ENCODE results near the gene WASHC4. TPM values are rescaled to one million over a fixed set of nuclear protein-coding genes. Genes with fewer than 3 reads are reported as not detected.

WASHC4 gene
- total RNA-seq, 1 experiment from 2014 or later: 41.2 TPM

- no peaks in the 10 kb centered on the region for H3K27me3 ChIP-seq (ENCODE audit: insufficient read depth, low read length)
- H2BK12ac ChIP-seq (ENCODE audit: insufficient read length, low read depth, low read length): no peak overlapping the region
- H4K20me1 ChIP-seq (ENCODE audit: control insufficient read depth, insufficient read depth, insufficient read length): no peaks in the 10 kb centered on the region
- no peaks in the 10 kb centered on the region for H3K9me3 ChIP-seq (ENCODE audit: control insufficient read depth, low read depth, low read length)
- no peak overlapping the region for H2BK15ac ChIP-seq (ENCODE audit: low read depth, low read length)
- H3K56ac ChIP-seq (ENCODE audit: insufficient read length, low read depth, low read length): no peak overlapping the region
- H3K23ac ChIP-seq (ENCODE audit: insufficient read length, low read depth, low read length): no peak overlapping the region
- peaks cover 10 to 42% (median 26%) of the 10 kb centered on the region in 3 experiments; a peak in 6 of 7 replicates for H3K36me3 Mint-ChIP-seq (ENCODE audit: insufficient read depth in 1 of 3, low read depth in 3 of 3)
- no peaks in the 10 kb centered on the region; a peak in 2 of 4 replicates for H3K4me1 Mint-ChIP-seq
- H3K4ac ChIP-seq (ENCODE audit: low read depth, low read length): no peak overlapping the region
- no peak for DNase-seq
- H4K91ac ChIP-seq (ENCODE audit: insufficient read length, low read depth, low read length): no peak overlapping the region
- H3K23me2 ChIP-seq (ENCODE audit: insufficient read length, low read depth, low read length, poor library complexity, severe bottlenecking): no peaks in the 10 kb centered on the region
- H3K4me3 Mint-ChIP-seq: no peak overlapping the region
- no peak overlapping the region for H3K4me2 ChIP-seq (ENCODE audit: insufficient read depth, insufficient read length, low read length)
- H3K27ac ChIP-seq (ENCODE audit: insufficient read length, low read depth, low read length): no peak overlapping the region
- no peaks in the 10 kb centered on the region for H3K79me2 ChIP-seq (ENCODE audit: insufficient read depth, low read length)
- no peak overlapping the region for H2AK5ac ChIP-seq (ENCODE audit: insufficient read length, low read length)
- H3K14ac ChIP-seq (ENCODE audit: insufficient read depth, low read length): no peak overlapping the region
- no peak overlapping the region for H3K9ac ChIP-seq (ENCODE audit: extremely low read depth, insufficient read length, low read length)
- no peaks in the 10 kb centered on the region for H3K4me1 ChIP-seq (ENCODE audit: insufficient read depth, low read length)
- H3K27me3 Mint-ChIP-seq (ENCODE audit: low read depth): no peaks in the 10 kb centered on the region
- H2BK120ac ChIP-seq (ENCODE audit: low read depth, low read length, poor library complexity, severe bottlenecking): no peak overlapping the region
- H4K5ac ChIP-seq (ENCODE audit: insufficient read length, low read depth, low read length): no peak overlapping the region
- no peak overlapping the region for H2BK5ac ChIP-seq (ENCODE audit: insufficient read length, low read length)
- no peak overlapping the region for H4K8ac ChIP-seq (replicated peaks; ENCODE audit: insufficient read length, low read depth, low read length)
- TF ChIP-seq CTCF (conservative IDR thresholded peaks at IDR 0.05): no peak
- no peak overlapping the region for H3T11ph ChIP-seq (ENCODE audit: low read length)
- H3K79me1 ChIP-seq (ENCODE audit: insufficient read depth, low read depth, low read length, poor library complexity, severe bottlenecking): no peaks in the 10 kb centered on the region
- H2BK20ac ChIP-seq (ENCODE audit: low read depth, low read length, poor library complexity, severe bottlenecking): no peak overlapping the region
- no CpG with 5 or more reads among the region's 6 CpGs for WGBS (ENCODE audit: extremely low coverage, insufficient read length, low lambda C conversion rate)
- H2AFZ ChIP-seq (ENCODE audit: low read length): no peak overlapping the region
- H3K18ac ChIP-seq (ENCODE audit: insufficient read length, low read depth, low read length): no peak overlapping the region
- H3K9me3 Mint-ChIP-seq: no peaks in the 10 kb centered on the region
- H3K27ac Mint-ChIP-seq: no peak overlapping the region
These were observed 106.6 kb downstream of the WASHC4 start for GRCh38 chr12:105214148-105214547.
